Body of pancreas (tissue), 4 donors: Measurements from ENCODE around the gene HYI.

Experiments used
- CTCF ChIP-seq, 7 experiments: fragments of 450-650 bp in 4 of 7; fragments of 200-600 bp in 3 of 7; sonication (generic) in 3 of 7; IDR thresholded peaks; one replicate each; pipeline ENCODE4 v1.5.1; 2016 to 2019; ENCODE audit warnings: antibody characterized with exemption in 7 of 7
- POLR2A ChIP-seq, 3 donors: fragments of 450-650 bp; IDR thresholded peaks; one replicate each; pipeline ENCODE4 v1.6.1; 2016; ENCODE audit warnings: antibody characterized with exemption in 3 of 3, mild to moderate bottlenecking in 2 of 3

- TF ChIP-seq CTCF (IDR thresholded peaks at IDR 0.05) (no peak), POLR2A (IDR thresholded peaks at IDR 0.05) (no peak)
Measured at GRCh38 chr1:43430831-43431230, 22.9 kb downstream of the HYI start.
